K562 (cell line): Measurements from ENCODE around the gene FAM174B. TPM values are rescaled to one million over a fixed set of nuclear protein-coding genes. Genes with fewer than 3 reads are reported as not detected.

Experiments used
- ATAC-seq: fragments of 200-7000 bp; cut with Tn5 transposase; 3 replicates; pipeline ENCODE4 v1.9.1; 2020; ENCODE audit warnings: moderate library complexity
- BruUV-seq: library from RNA; stranded (reverse); fragments of 400-500 nt; replicated peaks from 2 replicates; lab custom pipeline; 2021; lab: Mats Ljungman, UMichigan
- CTCF ChIA-PET: fragments of 300-600 bp; formaldehyde crosslinking; extraction: SDS; loops from one replicate; lab custom pipeline; 2021; ENCODE audit warnings: low intra/inter-chr PET ratio; lab: Yijun Ruan, JAX
- POLR2A ChIA-PET: fragments of 300-600, 350-650 bp; sonication (Branson Sonifier 250); formaldehyde crosslinking; extraction: SDS; loops from one replicate; lab custom pipeline; 2021; ENCODE audit warnings: antibody characterized with exemption, inconsistent platforms; lab: Yijun Ruan, JAX
- DNase-seq, 4 experiments: peaks; one replicate each; pipeline versions ENCODE4 v3.0.0 to v3.0.0-alpha.2; 2011 to 2018; ENCODE audit warnings: low spot score in 3 of 4, mixed read lengths in 3 of 4; ENCODE audit errors: extremely low read depth in 1 of 4
- FAIRE-seq: peaks from 2 replicates; lab custom pipeline; 2011; peaks lifted over from hg19 to GRCh38; lab: Jason Lieb, UNC
- H2AFZ ChIP-seq: 2 replicates; pipeline ENCODE4 v1.6.0; 2011; ENCODE audit warnings: low read depth, low read length, control low read depth, inconsistent platforms
- H3K27ac ChIP-seq: fragments of 200-600 bp; 3 replicates; pipeline ENCODE4 v1.8.0; 2011; ENCODE audit warnings: low read depth, mild to moderate bottlenecking, control low read depth, inconsistent platforms, low read length, moderate library complexity, mixed read lengths; ENCODE audit errors: extremely low read depth
- H3K27me3 ChIP-seq, 2 experiments: fragments of 300-600 bp in 1 of 2; 2 replicates in 1 of 2; 3 replicates in 1 of 2; pipeline versions ENCODE4 v1.6.0 to v1.8.0; 2011; ENCODE audit warnings: inconsistent platforms in 2 of 2, low read length in 2 of 2, mild to moderate bottlenecking in 1 of 2, mixed read lengths in 1 of 2, moderate library complexity in 1 of 2; ENCODE audit not compliant: control insufficient read depth in 2 of 2, insufficient read depth in 2 of 2
- H3K36me3 ChIP-seq: fragments of 300-600 bp; 3 replicates; pipeline ENCODE4 v1.8.0; 2011; ENCODE audit warnings: mild to moderate bottlenecking, low read length, inconsistent platforms; ENCODE audit not compliant: control insufficient read depth, insufficient read depth
- H3K4me1 ChIP-seq, 2 experiments: fragments of 200-600 bp in 1 of 2; replicated peaks in 1 of 2; 2 replicates in 1 of 2; 3 replicates in 1 of 2; pipeline versions ENCODE4 v1.5.1 to v1.8.0; 2011; ENCODE audit warnings: inconsistent platforms in 2 of 2, low read length in 2 of 2, mild to moderate bottlenecking in 1 of 2, mixed read lengths in 1 of 2, moderate library complexity in 1 of 2; ENCODE audit not compliant: control insufficient read depth in 2 of 2, insufficient read depth in 2 of 2
- H3K4me2 ChIP-seq: 2 replicates; pipeline ENCODE4 v1.6.1; 2011; ENCODE audit warnings: low read length, control low read depth, inconsistent platforms, mixed read lengths; ENCODE audit not compliant: insufficient read depth
- H3K4me3 ChIP-seq: fragments of 200-600 bp; sonication (generic), shearing (Covaris generic); 2 replicates; pipeline ENCODE4 v1.5.1; 2016; ENCODE audit warnings: control low read depth, inconsistent platforms
- H3K79me2 ChIP-seq: fragments of 200-600 bp; 3 replicates; pipeline ENCODE4 v1.8.0; 2011; ENCODE audit warnings: low read length, inconsistent platforms; ENCODE audit not compliant: control insufficient read depth, insufficient read depth
- H3K9ac ChIP-seq, 2 experiments: 2 replicates each; pipeline versions ENCODE4 v1.6.0 to v1.6.1; 2011; ENCODE audit warnings: low read depth in 2 of 2, low read length in 2 of 2, control low read depth in 1 of 2, inconsistent platforms in 1 of 2, mild to moderate bottlenecking in 1 of 2, mixed read lengths in 1 of 2; ENCODE audit not compliant: insufficient read depth in 1 of 2
- H3K9me1 ChIP-seq: one replicate; pipeline ENCODE4 v1.6.0; 2011; ENCODE audit warnings: inconsistent platforms, mild to moderate bottlenecking, low read length, moderate library complexity; ENCODE audit not compliant: control insufficient read depth, insufficient read depth
- H3K9me3 ChIP-seq: replicated peaks from 2 replicates; pipeline ENCODE4 v1.5.1; 2011; ENCODE audit warnings: low read depth, low read length, inconsistent platforms; ENCODE audit not compliant: control insufficient read depth, insufficient read depth
- H4K20me1 ChIP-seq: replicated peaks from 2 replicates; pipeline ENCODE4 v1.6.1; 2011; ENCODE audit warnings: low read length, inconsistent platforms, mixed read lengths; ENCODE audit not compliant: control insufficient read depth, insufficient read depth
- CTCF ChIP-seq, 3 experiments: IDR thresholded peaks in 2 of 3; conservative IDR thresholded peaks in 1 of 3; 2 replicates each; pipeline ENCODE4 v1.5.1; 2011 to 2012; ENCODE audit warnings: low read length in 3 of 3, mild to moderate bottlenecking in 3 of 3, control low read depth in 2 of 3, improper control_type of control experiment in 1 of 3, inconsistent platforms in 1 of 3, low read depth in 1 of 3, mixed read lengths in 1 of 3, moderate library complexity in 1 of 3; ENCODE audit not compliant: insufficient read depth in 2 of 3
- KDM5B ChIP-seq: fragments of 200-600 bp; sonication (generic); IDR thresholded peaks from 2 replicates; pipeline ENCODE4 v1.6.1; 2012; ENCODE audit warnings: low read depth, mild to moderate bottlenecking, moderate library complexity, low read length, control low read depth, inconsistent platforms; ENCODE audit not compliant: insufficient replicate concordance
- RAD21 ChIP-seq, 2 experiments: fragments of 250-450 bp in 1 of 2; fragments of 450-650 bp in 1 of 2; sonication (Bioruptor Pico) in 1 of 2; formaldehyde crosslinking in 1 of 2; IDR thresholded peaks in 1 of 2; conservative IDR thresholded peaks in 1 of 2; 2 replicates each; pipeline versions ENCODE4 v1.4.0 to v1.8.0; 2020 to 2022; ENCODE audit warnings: mild to moderate bottlenecking in 2 of 2, moderate library complexity in 1 of 2
- REST ChIP-seq, 2 experiments: fragments of 450-650 bp; formaldehyde crosslinking in 1 of 2; IDR thresholded peaks; 2 replicates each; pipeline versions ENCODE4 v1.4.0 to v1.6.1; 2014 to 2020; ENCODE audit warnings: mild to moderate bottlenecking in 2 of 2, borderline replicate concordance in 1 of 2, low read depth in 1 of 2
- TRIM28 ChIP-seq: fragments of 450-650 bp; IDR thresholded peaks from 2 replicates; pipeline ENCODE4 v1.6.1; 2017
- WGBS: fragments of 100-300 bp; shearing (Covaris generic); methylation state at CpG from one replicate; pipeline ENCODE4 v1.1.6; 2016; ENCODE audit warnings: low coverage, mixed read lengths; ENCODE audit not compliant: insufficient coverage; ENCODE audit errors: missing lambda C conversion rate; 5-methylcytosine and 5-hydroxymethylcytosine counted together
- in situ Hi-C: fragments of 300-500 bp; cut with MboI; formaldehyde crosslinking; loops from 4 replicates; pipeline ENCODE4 v1.15.0; 2018; ENCODE audit warnings: inconsistent platforms, mixed read lengths
- intact Hi-C: fragments of 100-400 bp; cut with micrococcal nuclease; formaldehyde crosslinking; loops from 2 replicates; pipeline ENCODE4 v1.14.2; 2022
- polyA plus RNA-seq, 8 experiments: library from polyadenylated mRNA; depleted of rRNA in 4 of 8; stranded (reverse) in 5 of 8; unstranded in 3 of 8; fragments of >200 nt; fragmentation: Nextera tagmentation in 2 of 8; fragmentation: Illumina TruSeq in 1 of 8; extraction: Ambion mirVana in 2 of 8; extraction: Trizol in 1 of 8; gene quantifications; 2 replicates each; pipeline versions ENCODE4 v1.2.1 to v1.2.3, GENCODE V29; 2011 to 2014; ENCODE audit warnings: inconsistent platforms in 1 of 8, missing spikeins in 1 of 8
- total RNA-seq, 7 experiments: library from RNA; depleted of rRNA in 6 of 7; stranded (reverse); fragments of >200 nt in 6 of 7; fragmentation: Illumina TruSeq in 2 of 7; extraction: Trizol in 2 of 7; gene quantifications; 2 replicates each; pipeline versions ENCODE4 v1.2.1 to v1.2.3, GENCODE V29; 2011 to 2021; ENCODE audit warnings: low replicate concordance in 1 of 7

FAM174B gene
- total and polyA plus RNA-seq, 9 of the 15 experiments (the other 6 are each of a cell fraction or from before 2014, with no cell fraction given): 0.39 to 2.7 (median 1.9) TPM; not detected in 1

- peaks cover 6 to 35% of the 10 kb centered on the region in 2 experiments for H3K27me3 ChIP-seq
- H3K79me2 ChIP-seq: no peaks in the 10 kb centered on the region
- no peak overlapping the region for H3K4me2 ChIP-seq
- intact Hi-C loops: loop anchor here (1.0 to 10.0 kb wide), 3 partner anchors 71 to 303 kb away; no protein-coding TSS in a partner anchor
- DNase-seq (no peak), FAIRE-seq (no peak), ATAC-seq (peak; percentile 22; the same call in 2 of the 3 replicates)
- H3K27ac ChIP-seq: no peak overlapping the region
- H4K20me1 ChIP-seq: no peaks in the 10 kb centered on the region; the same call in none of the 2 replicates
- WGBS: 10% methylated on average over 7 of the region's 7 CpGs
- H3K9ac ChIP-seq: no peak overlapping the region
- TF ChIP-seq TRIM28 (no peak), REST (IDR thresholded peaks at IDR 0.05; ENCODE audit: borderline replicate concordance) (peak; percentile 10; the same call in 1 of the 2 replicates), REST (CRISPR knock-in tag; IDR thresholded peaks at IDR 0.05; ENCODE audit: low read depth) (no peak), KDM5B (no peak), CTCF (IDR thresholded peaks at IDR 0.05 in 2 of 3, conservative IDR thresholded peaks at IDR 0.05 in 1 of 3; ENCODE audit: insufficient read depth in 2 of 3, low read depth in 1 of 3, low read length in 3 of 3) (peak in 1 of 3 experiments; percentile 18; a peak in 1 of 6 replicates), RAD21 (CRISPR knock-in tag; conservative IDR thresholded peaks at IDR 0.05 in 1 of 2, IDR thresholded peaks at IDR 0.05 in 1 of 2) (peak in 1 of 2 experiments; percentile 31; a peak in 2 of 4 replicates)
- in situ Hi-C loops: no loop called here
- H3K9me1 ChIP-seq: no peaks in the 10 kb centered on the region
- ChIA-PET POLR2A (interaction anchor here (0.6 kb wide), 1 partner anchor 23 kb away, joined by 4 read pairs; no protein-coding TSS in a partner anchor), CTCF (interaction anchor here (1.1 kb wide), 1 partner anchor 71 kb away, joined by 3 read pairs; no protein-coding TSS in a partner anchor)
- no peaks in the 10 kb centered on the region for H3K9me3 ChIP-seq
- BruUV-seq: no TSS peak
- H3K36me3 ChIP-seq: no peaks in the 10 kb centered on the region
- peaks cover 6 to 15% of the 10 kb centered on the region in 2 experiments; a peak in 4 of 5 replicates for H3K4me1 ChIP-seq
- H2AFZ ChIP-seq: no peak overlapping the region
- no peak overlapping the region for H3K4me3 ChIP-seq
These were observed 43.4 kb downstream of the FAM174B start for GRCh38 chr15:92611995-92612745.
